ENCODE data around the gene MAP1S.

DNA sequence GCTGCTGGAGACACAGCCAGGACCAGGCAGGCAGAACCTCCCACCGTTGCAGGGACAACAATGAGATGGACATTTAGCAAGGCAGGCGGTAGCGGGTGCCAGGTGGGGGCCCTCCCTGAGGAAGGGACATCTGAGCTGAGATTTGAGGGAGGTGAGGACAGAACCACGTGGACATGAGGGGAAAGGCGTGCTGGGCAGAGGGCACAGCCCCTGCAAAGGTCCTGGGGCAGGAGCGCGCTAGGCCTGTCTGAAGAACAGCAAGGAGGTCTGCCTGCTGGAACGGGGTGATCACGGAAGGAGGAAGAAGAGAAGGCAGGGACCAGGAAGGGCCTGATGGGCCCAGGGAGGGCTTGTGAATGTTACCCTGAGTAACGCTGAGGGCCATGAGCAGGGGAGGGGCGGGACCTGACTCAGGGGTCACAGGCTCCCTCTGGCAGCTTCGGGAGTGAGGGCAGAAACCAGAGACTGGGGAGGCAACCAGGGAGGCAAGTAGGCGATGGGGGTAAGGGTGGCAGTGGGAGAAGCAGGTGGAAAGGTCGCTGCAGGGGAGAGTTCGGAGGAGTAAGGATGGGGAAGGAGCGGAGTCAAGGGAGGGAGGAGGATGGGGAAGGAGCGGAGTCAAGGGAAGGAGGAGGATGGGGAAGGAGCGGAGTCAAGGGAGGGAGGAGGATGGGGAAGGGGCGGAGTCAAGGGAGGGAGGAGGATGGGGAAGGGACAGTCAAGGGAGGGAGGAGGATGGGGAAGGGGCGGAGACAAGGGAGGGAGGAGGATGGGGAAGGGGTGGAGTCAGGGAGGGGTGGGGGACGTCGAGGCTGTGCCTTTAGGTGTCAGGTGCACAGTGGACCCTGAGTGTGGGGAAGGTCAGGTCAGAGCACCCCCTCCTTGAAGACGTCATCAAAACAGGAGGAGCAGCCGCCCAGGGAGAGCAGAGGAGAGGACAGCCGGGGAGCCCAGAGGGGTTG is 60.0 kb downstream of the MAP1S start:
- TF ChIP-seq, protein P1, sequence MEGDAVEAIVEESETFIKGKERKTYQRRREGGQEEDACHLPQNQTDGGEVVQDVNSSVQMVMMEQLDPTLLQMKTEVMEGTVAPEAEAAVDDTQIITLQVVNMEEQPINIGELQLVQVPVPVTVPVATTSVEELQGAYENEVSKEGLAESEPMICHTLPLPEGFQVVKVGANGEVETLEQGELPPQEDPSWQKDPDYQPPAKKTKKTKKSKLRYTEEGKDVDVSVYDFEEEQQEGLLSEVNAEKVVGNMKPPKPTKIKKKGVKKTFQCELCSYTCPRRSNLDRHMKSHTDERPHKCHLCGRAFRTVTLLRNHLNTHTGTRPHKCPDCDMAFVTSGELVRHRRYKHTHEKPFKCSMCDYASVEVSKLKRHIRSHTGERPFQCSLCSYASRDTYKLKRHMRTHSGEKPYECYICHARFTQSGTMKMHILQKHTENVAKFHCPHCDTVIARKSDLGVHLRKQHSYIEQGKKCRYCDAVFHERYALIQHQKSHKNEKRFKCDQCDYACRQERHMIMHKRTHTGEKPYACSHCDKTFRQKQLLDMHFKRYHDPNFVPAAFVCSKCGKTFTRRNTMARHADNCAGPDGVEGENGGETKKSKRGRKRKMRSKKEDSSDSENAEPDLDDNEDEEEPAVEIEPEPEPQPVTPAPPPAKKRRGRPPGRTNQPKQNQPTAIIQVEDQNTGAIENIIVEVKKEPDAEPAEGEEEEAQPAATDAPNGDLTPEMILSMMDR (IDR thresholded peaks at IDR 0.05; ENCODE audit: low read length): no peak
- no peak for TF ChIP-seq EZH2 (optimal IDR thresholded peaks at IDR 0.05; ENCODE audit: low read depth, low read length)
